H1 (cell line): Measurements from ENCODE around the gene UBE3A.

Experiments used
- ATF3 ChIP-seq: IDR thresholded peaks from 2 replicates; pipeline ENCODE4 v1.6.1; 2011; ENCODE audit warnings: low read depth, mild to moderate bottlenecking, low read length; ENCODE audit not compliant: insufficient read depth
- CHD2 ChIP-seq: IDR thresholded peaks from 2 replicates; pipeline ENCODE4 v1.6.1; 2012; ENCODE audit warnings: low read length, improper control_type of control experiment
- CTCF ChIP-seq, 3 experiments: IDR thresholded peaks; 1 replicate in 2 of 3; 2 replicates in 1 of 3; pipeline versions ENCODE4 v1.5.1 to v1.6.1; 2011; ENCODE audit warnings: low read length in 3 of 3, mild to moderate bottlenecking in 3 of 3, inconsistent platforms in 2 of 3, low read depth in 1 of 3, moderate library complexity in 1 of 3; ENCODE audit not compliant: insufficient read depth in 1 of 3; ENCODE audit errors: control extremely low read depth in 1 of 3
- EZH2 ChIP-seq: fragments of 200-600 bp; sonication (generic); IDR thresholded peaks from 2 replicates; pipeline ENCODE4 v1.7.1; 2012; ENCODE audit warnings: low read depth, mild to moderate bottlenecking, moderate library complexity, low read length, inconsistent platforms; ENCODE audit not compliant: severe bottlenecking
- MAX ChIP-seq: IDR thresholded peaks from 2 replicates; pipeline ENCODE4 v1.6.1; 2012; ENCODE audit warnings: inconsistent platforms
- POLR2A ChIP-seq, 2 experiments: IDR thresholded peaks; 1 replicate in 1 of 2; 2 replicates in 1 of 2; pipeline ENCODE4 v1.6.1; 2011; ENCODE audit warnings: low read depth in 2 of 2, low read length in 2 of 2, mild to moderate bottlenecking in 2 of 2; ENCODE audit errors: control extremely low read depth in 1 of 2
- SIN3A ChIP-seq, 2 experiments: IDR thresholded peaks in 1 of 2; conservative IDR thresholded peaks in 1 of 2; 2 replicates each; pipeline ENCODE4 v1.6.1; 2011 to 2012; ENCODE audit warnings: low read length in 2 of 2, improper control_type of control experiment in 1 of 2, low read depth in 1 of 2, mild to moderate bottlenecking in 1 of 2
- YY1 ChIP-seq: IDR thresholded peaks from 2 replicates; pipeline ENCODE4 v1.6.1; 2011; ENCODE audit warnings: low read depth, mild to moderate bottlenecking, low read length

GRCh38 chr15:25335279-25335678 lies 103.5 kb downstream of the UBE3A start:
- TF ChIP-seq CHD2 = no peak
- no peak for TF ChIP-seq CTCF (IDR thresholded peaks at IDR 0.05; ENCODE audit: control extremely low read depth in 1 of 3, insufficient read depth in 1 of 3, low read depth in 1 of 3, low read length in 3 of 3)
- no peak for TF ChIP-seq EZH2
- TF ChIP-seq SIN3A (conservative IDR thresholded peaks at IDR 0.05 in 1 of 2, IDR thresholded peaks at IDR 0.05 in 1 of 2; ENCODE audit: low read depth in 1 of 2, low read length in 2 of 2) = no peak
- no peak for TF ChIP-seq POLR2A (IDR thresholded peaks at IDR 0.05; ENCODE audit: control extremely low read depth in 1 of 2, low read depth in 2 of 2, low read length in 2 of 2)
- TF ChIP-seq YY1 = no peak
- TF ChIP-seq ATF3 = no peak
- TF ChIP-seq MAX = no peak
